CD4-positive, alpha-beta T cell (primary cell): ENCODE results near the gene HS6ST3. TPM values are rescaled to one million over a fixed set of nuclear protein-coding genes. Genes with fewer than 3 reads are reported as not detected.

ENCODE experiments used
- ATAC-seq: fragments of 200-7000 bp; cut with Tn5 transposase; one replicate; pipeline ENCODE4 v1.10.0; 2022; ENCODE audit warnings: mild to moderate bottlenecking; ENCODE audit not compliant: poor library complexity
- CTCF ChIA-PET: fragments of 350-600 bp; sonication (Branson Sonifier 250); formaldehyde crosslinking; loops from one replicate; lab custom pipeline; 2021; ENCODE audit warnings: antibody characterized with exemption, inconsistent platforms; lab: Charles Lee
- POLR2A ChIA-PET: fragments of 350-600 bp; sonication (Branson Sonifier 250); formaldehyde crosslinking; loops from one replicate; lab custom pipeline; 2021; ENCODE audit warnings: antibody characterized with exemption, inconsistent platforms; lab: Charles Lee
- DNase-seq, 14 experiments: peaks; one replicate each; pipeline ENCODE4 v3.0.0-alpha.2; 2013 to 2020; ENCODE audit warnings: mixed read lengths in 2 of 14
- H3K27ac ChIP-seq, 2 donors: one replicate each; pipeline versions ENCODE4 v1.5.1 to v1.7.0; 2013; ENCODE audit warnings: low read length in 2 of 2, low read depth in 1 of 2, mild to moderate bottlenecking in 1 of 2
- H3K27me3 ChIP-seq, 2 experiments: 1 replicate in 1 of 2; 2 replicates in 1 of 2; pipeline versions ENCODE4 v1.6.1 to v1.7.0; 2013; ENCODE audit warnings: low read length in 2 of 2, control low read depth in 1 of 2, mild to moderate bottlenecking in 1 of 2, moderate library complexity in 1 of 2; ENCODE audit not compliant: insufficient read depth in 2 of 2, control insufficient read depth in 1 of 2
- H3K36me3 ChIP-seq: one replicate; pipeline ENCODE4 v1.6.1; 2013; ENCODE audit warnings: low read length, control low read depth; ENCODE audit not compliant: insufficient read depth
- H3K4me1 ChIP-seq: one replicate; pipeline ENCODE4 v1.6.1; 2013; ENCODE audit warnings: low read length, control low read depth; ENCODE audit not compliant: insufficient read depth
- H3K4me3 ChIP-seq: one replicate; pipeline ENCODE4 v1.5.1; 2013; ENCODE audit warnings: mild to moderate bottlenecking, low read length, moderate library complexity
- H3K9me3 ChIP-seq, 2 experiments: 1 replicate in 1 of 2; 2 replicates in 1 of 2; pipeline versions ENCODE4 v1.6.1 to v1.7.0; 2013; ENCODE audit warnings: low read length in 2 of 2, mild to moderate bottlenecking in 2 of 2, control low read depth in 1 of 2, moderate library complexity in 1 of 2; ENCODE audit not compliant: control insufficient read depth in 1 of 2, insufficient read depth in 1 of 2
- H3K27ac Mint-ChIP-seq: one replicate; pipeline ENCODE4 v1.8.0; 2020; ENCODE audit warnings: mixed read lengths
- H3K27me3 Mint-ChIP-seq: one replicate; pipeline ENCODE4 v1.8.0; 2021; ENCODE audit warnings: mixed read lengths
- H3K36me3 Mint-ChIP-seq: one replicate; pipeline ENCODE4 v1.8.0; 2021; ENCODE audit warnings: low read depth, mixed read lengths
- H3K4me1 Mint-ChIP-seq: one replicate; pipeline ENCODE4 v1.8.0; 2021; ENCODE audit warnings: low read depth, mixed read lengths
- H3K4me3 Mint-ChIP-seq: one replicate; pipeline ENCODE4 v1.8.0; 2020; ENCODE audit warnings: mild to moderate bottlenecking, mixed read lengths
- H3K9me3 Mint-ChIP-seq: one replicate; pipeline ENCODE4 v1.8.0; 2020; ENCODE audit warnings: mixed read lengths
- CTCF ChIP-seq: fragments of 200-600 bp; IDR thresholded peaks from one replicate; pipeline ENCODE4 v1.8.0; 2022; ENCODE audit warnings: antibody characterized with exemption, mild to moderate bottlenecking
- intact Hi-C, 2 experiments: fragments of 100-400 bp; cut with DNase I in 1 of 2; cut with micrococcal nuclease in 1 of 2; formaldehyde crosslinking; loops; one replicate each; pipeline versions ENCODE4 v1.15.1 to v1.9.0; 2023 to 2025; cut with DNase I, micrococcal nuclease
- total RNA-seq, 174 experiments: library from RNA in 2 of 174; stranded (reverse) in 2 of 174; gene quantifications; one replicate each; pipeline ENCODE4 v1.2.3 and lab custom pipeline; 2021 to 2026

Gene HS6ST3
- total RNA-seq, 2 experiments from 2014 or later = not detected

- no peaks in the 10 kb centered on the region for H3K36me3 ChIP-seq
- H3K27ac ChIP-seq = no peak overlapping the region
- Mint-ChIP-seq H3K27ac (no peak overlapping the region), H3K4me1 (no peaks in the 10 kb centered on the region), H3K4me3 (no peak overlapping the region), H3K27me3 (no peaks in the 10 kb centered on the region), H3K36me3 (no peaks in the 10 kb centered on the region), H3K9me3 (no peaks in the 10 kb centered on the region)
- intact Hi-C loops = no loop called here
- no peaks in the 10 kb centered on the region for H3K9me3 ChIP-seq
- no peak for DNase-seq
- ChIA-PET POLR2A (no interaction called here), CTCF (no interaction called here)
- no peaks in the 10 kb centered on the region for H3K4me1 ChIP-seq
- no peak for TF ChIP-seq CTCF
- H3K27me3 ChIP-seq = no peaks in the 10 kb centered on the region
- no peak for ATAC-seq
- no peak overlapping the region for H3K4me3 ChIP-seq
Measured at GRCh38 chr13:96793404-96793755, 703.5 kb downstream of the HS6ST3 start.

- no peaks in the 10 kb centered on the region for H3K27me3 Mint-ChIP-seq
- intact Hi-C loops = no loop called here
- no peaks in the 10 kb centered on the region for H3K9me3 ChIP-seq
- no peaks in the 10 kb centered on the region for H3K9me3 Mint-ChIP-seq
- H3K36me3 Mint-ChIP-seq = no peaks in the 10 kb centered on the region
- TF ChIP-seq CTCF = no peak
- H3K4me1 Mint-ChIP-seq = no peaks in the 10 kb centered on the region
- no peak overlapping the region for H3K4me3 ChIP-seq
- H3K4me1 ChIP-seq = no peaks in the 10 kb centered on the region
- no peaks in the 10 kb centered on the region for H3K36me3 ChIP-seq
- ATAC-seq (no peak), DNase-seq (no peak)
- no peak overlapping the region for H3K4me3 Mint-ChIP-seq
- H3K27ac ChIP-seq = no peak overlapping the region
- ChIA-PET POLR2A (no interaction called here), CTCF (interaction anchor here (1.2 kb wide), 1 partner anchor 23 kb away, joined by 3 read pairs; no protein-coding TSS in a partner anchor)
- no peaks in the 10 kb centered on the region for H3K27me3 ChIP-seq
- no peak overlapping the region for H3K27ac Mint-ChIP-seq
Measured at GRCh38 chr13:96794669-96795068, 704.8 kb downstream of the HS6ST3 start.

GRCh38 chr13:96795670-96796069 lies 705.8 kb downstream of the HS6ST3 start:
- POLR2A ChIA-PET = no interaction called here
- no peak for TF ChIP-seq CTCF

More at GRCh38 chr13:96795670-96796069, 705.8 kb downstream of the HS6ST3 start:
- intact Hi-C loops = no loop called here
- no peak overlapping the region for H3K4me3 Mint-ChIP-seq
- peaks cover under 1% of the 10 kb centered on the region for H3K27me3 Mint-ChIP-seq
- no peaks in the 10 kb centered on the region for H3K4me1 Mint-ChIP-seq
- no peaks in the 10 kb centered on the region for H3K36me3 ChIP-seq
- no peaks in the 10 kb centered on the region for H3K9me3 Mint-ChIP-seq
- no peak for DNase-seq
- H3K27ac ChIP-seq = no peak overlapping the region
- H3K4me1 ChIP-seq = no peaks in the 10 kb centered on the region
- ATAC-seq = no peak
- CTCF ChIA-PET = interaction anchor here (1.2 kb wide), 1 partner anchor 22 kb away, joined by 3 read pairs; no protein-coding TSS in a partner anchor
- no peak overlapping the region for H3K27ac Mint-ChIP-seq
- H3K9me3 ChIP-seq = no peaks in the 10 kb centered on the region
- no peaks in the 10 kb centered on the region for H3K27me3 ChIP-seq
- H3K4me3 ChIP-seq = no peak overlapping the region
- H3K36me3 Mint-ChIP-seq = no peaks in the 10 kb centered on the region
